Esophagus squamous epithelium (tissue), 4 donors: ENCODE measurements around the gene POLA1.

Experiments
- CTCF ChIP-seq, 6 experiments: fragments of 450-650 bp in 4 of 6; fragments of 200-600 bp in 2 of 6; sonication (generic) in 2 of 6; IDR thresholded peaks; one replicate each; pipeline ENCODE4 v1.5.1; 2016 to 2019; ENCODE audit warnings: antibody characterized with exemption in 6 of 6, mild to moderate bottlenecking in 4 of 6, moderate library complexity in 4 of 6
- POLR2A ChIP-seq, 4 donors: fragments of 450-650 bp; IDR thresholded peaks; one replicate each; pipeline ENCODE4 v1.6.1; 2017; ENCODE audit warnings: antibody characterized with exemption in 4 of 4, mild to moderate bottlenecking in 4 of 4, moderate library complexity in 3 of 4

GRCh38 chrX:24979081-24979480 is 285.4 kb downstream of the POLA1 start:
- TF ChIP-seq POLR2A (IDR thresholded peaks at IDR 0.05) (no peak), CTCF (IDR thresholded peaks at IDR 0.05) (no peak)
